NT2/D1 (cell line): ENCODE results near the gene YBX2.

ENCODE experiments used
- SUZ12 ChIP-seq: IDR thresholded peaks from 2 replicates; pipeline ENCODE4 v1.6.1; 2011; ENCODE audit not compliant: insufficient read length, insufficient read depth; ENCODE audit errors: extremely low read depth
- YY1 ChIP-seq: IDR thresholded peaks from 2 replicates; pipeline ENCODE4 v1.6.1; 2011; ENCODE audit not compliant: insufficient read length, insufficient read depth
- ZNF274 ChIP-seq: IDR thresholded peaks from 2 replicates; pipeline ENCODE4 v1.6.1; 2011; ENCODE audit warnings: mild to moderate bottlenecking, low read depth, low read length

GRCh38 chr17:7290685-7291084, 3.8 kb downstream of the YBX2 start:
- no peak for TF ChIP-seq ZNF274
- TF ChIP-seq YY1 = no peak
- no peak for TF ChIP-seq SUZ12
